HG02840 (cell line): ENCODE data around the gene DIPK1A.
"Not testable (repeated sequence)": the region's sequence is repeated elsewhere in the genome, so short reads cannot be mapped to it uniquely, and the experiment has no call there.

Experiments
- ATAC-seq: cut with Tn5 transposase; IDR thresholded peaks from one replicate; pipeline ENCODE4 v1.9.1; 2021; ENCODE audit warnings: mild to moderate bottlenecking, moderate library complexity, moderate number of reproducible peaks; ENCODE audit not compliant: unreplicated experiment, low FRiP score

The DIPK1A gene

GRCh38 chr1:92923664-92924063 is 37.6 kb downstream of the DIPK1A start:
- ATAC-seq, result no peak

DNA sequence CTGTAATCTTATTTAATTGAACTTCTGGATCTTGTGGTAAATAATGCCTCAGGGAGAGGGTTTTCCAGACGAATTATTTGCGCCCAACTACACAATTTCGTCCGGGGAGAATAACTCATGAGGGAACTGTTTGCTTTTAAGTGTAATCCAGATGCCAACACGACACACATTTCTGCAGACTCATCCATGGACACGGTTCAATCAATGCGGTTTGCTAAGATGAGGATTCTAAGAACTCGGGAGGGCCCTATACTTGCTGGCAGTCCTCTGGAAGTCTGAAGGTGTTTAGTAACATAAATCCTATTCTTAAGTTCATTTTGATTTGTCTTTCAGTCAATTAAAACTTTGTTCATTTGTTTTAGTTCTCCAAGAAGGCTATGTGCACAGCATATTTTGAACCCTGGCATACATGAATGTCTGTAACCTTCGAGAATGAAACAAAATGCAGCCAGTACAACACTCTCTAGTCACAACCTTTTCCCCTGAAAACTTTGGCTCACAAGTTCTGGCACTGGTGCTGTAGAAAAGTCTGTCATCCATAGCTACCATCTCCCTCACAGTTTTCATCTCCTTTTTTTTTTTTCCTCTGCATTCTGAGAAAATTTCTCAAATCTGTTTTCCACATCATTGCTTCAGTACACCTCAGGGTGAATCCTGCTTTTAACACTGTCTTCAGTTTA is 38.8 kb downstream of the DIPK1A start:
- ATAC-seq, result no peak

GRCh38 chr1:92921031-92922023 is 39.9 kb downstream of the DIPK1A start:
- no peak for ATAC-seq

DNA sequence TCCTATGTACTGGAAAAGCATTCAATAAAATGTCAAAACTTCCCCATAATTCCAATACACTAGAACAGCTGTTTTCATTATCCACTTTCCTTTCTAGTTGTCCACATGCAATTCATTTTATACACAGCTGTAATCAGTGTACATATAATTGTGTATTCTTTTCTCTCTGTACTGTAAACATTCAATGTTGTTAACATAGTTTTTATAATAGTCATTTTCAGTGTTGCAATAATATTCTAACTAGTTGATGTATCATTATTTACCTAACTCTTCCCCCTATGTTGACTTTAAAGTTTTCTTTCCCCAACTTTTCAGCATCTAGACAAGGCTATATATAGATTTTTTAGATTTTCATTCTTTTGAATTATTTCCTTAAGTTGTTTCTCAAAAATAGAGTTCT is 44.4 kb downstream of the DIPK1A start:
- no peak for ATAC-seq

DNA sequence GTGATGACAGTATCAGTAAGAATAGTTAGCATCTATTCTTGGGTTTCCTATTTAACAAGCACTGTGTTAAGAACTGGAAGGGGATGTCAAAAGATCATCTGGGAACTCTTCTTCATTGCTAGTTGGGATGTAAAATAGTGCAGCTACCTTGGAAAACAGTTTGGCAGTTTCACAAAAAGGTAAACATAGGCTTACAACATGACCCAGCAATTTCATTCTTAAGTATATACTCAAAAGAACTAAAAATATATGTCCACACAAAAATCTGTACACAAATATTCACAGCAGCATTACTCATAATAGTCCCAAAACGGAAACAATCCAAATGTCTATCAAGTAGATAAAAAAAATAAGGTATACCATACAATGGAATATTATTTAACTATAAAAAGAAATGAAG is 45.7 kb downstream of the DIPK1A start:
- no peak for ATAC-seq

DNA sequence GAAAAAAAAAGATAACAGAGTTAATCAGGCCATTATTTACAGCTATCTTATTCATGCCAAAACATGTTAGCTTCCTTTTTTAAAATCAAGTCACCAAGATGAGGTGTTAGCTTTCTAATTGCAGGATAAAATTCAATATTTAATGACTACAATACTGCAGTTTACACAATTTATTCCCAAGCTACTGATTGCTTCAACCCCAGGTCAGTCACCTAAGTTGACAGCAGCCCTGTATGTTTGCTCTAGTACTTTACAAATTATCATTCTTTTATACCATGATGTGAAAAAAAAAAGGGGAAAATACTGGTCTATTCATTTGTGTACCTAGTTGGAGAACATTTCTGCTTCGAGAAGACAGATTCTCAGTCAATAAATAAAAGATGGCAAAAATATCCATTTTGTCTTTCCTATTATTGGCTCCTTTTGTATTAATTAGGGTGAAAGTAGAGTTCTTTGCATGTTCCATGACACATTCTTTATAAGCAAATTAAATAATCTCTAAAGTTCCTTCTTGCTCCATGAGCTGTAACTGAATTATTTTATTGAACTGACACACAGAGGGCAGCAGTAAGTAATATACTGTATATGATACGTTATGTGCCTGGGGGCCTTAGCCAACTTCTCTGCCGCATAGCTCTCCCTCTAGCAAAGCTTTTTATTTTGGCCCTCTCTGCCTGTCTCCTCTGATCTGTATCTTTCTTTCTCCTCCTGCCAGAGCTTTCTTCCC is 48.0 kb downstream of the DIPK1A start:
- no peak for ATAC-seq

GRCh38 chr1:92910081-92910480 is 51.2 kb downstream of the DIPK1A start:
- ATAC-seq, result no peak

- no peak for ATAC-seq
These were observed 51.9 kb downstream of the DIPK1A start for GRCh38 chr1:92909321-92909720.

DNA sequence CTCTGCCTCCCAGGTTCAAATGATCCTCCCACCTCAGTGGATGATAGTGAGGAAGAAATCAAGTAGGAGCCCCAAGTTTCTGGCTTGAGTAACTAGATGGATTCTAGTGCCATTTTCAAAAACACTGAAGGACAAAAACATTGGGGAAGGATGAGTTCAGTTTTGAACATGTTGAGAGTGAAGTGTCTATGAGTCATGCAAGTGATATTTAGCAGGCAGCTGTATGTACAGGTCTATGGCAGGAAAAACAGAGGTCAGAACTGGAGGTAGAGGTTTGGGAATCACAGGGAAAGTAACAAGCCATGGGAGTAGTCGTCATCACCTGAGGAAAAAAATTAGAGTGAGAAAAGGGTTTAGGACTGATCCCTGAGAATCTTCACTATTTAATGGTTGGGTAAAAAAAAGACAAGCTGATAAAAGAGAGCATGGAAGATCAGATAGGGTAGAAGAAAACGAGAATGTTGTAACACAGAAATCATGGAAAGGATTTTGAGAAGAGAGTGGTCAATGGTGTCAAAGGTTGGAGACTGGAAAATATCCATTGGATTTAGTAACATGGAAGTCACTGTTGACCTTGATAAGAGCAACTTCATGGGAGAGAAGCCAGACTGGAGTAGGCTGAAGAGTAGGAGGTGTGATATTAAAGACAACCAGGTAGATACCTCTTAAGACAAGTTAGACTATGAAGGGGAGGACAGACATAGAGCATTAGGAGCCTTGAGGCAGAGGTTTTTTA is 53.1 kb downstream of the DIPK1A start:
- ATAC-seq, result no peak

GRCh38 chr1:92903765-92904164 is 57.5 kb downstream of the DIPK1A start:
- no peak for ATAC-seq

- no peak for ATAC-seq
These were observed 58.9 kb downstream of the DIPK1A start for GRCh38 chr1:92902406-92902744.

DNA sequence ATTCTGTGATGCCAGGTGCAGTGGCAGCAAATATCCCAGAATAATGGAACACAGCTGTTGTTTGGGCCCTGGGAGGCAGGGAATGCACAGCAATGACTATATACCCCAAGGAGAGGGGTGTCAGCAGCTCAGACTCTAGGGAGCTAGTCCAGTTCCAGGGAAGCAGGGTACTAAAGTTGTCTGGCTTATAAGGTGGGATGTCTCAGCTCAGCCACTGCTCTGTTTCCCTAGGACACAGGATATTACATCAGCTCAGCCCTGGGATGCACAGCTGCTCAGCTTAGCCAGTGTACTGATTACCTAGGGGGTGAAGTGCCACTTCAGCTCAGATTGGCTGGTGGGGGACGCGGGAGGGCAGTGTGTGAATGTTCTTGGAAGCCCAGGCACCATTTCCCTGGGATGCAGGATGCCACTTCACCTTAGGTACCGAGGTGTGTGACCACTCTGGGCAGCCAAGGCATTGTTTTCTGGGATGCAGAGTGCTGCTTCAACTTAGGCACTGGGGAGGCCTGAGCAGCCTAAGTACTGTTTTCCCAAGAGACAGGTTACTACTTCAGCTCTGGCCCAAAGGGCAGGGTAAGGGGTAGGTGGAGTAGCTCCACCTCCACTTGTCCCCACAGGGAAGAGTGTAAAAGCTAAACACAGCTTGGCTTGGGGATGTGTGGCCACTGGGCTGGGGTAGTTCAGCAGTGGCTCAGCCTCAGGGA is 59.4 kb downstream of the DIPK1A start:
- no peak for ATAC-seq

GRCh38 chr1:92901126-92901525 is 60.1 kb downstream of the DIPK1A start:
- ATAC-seq, result no peak

DNA sequence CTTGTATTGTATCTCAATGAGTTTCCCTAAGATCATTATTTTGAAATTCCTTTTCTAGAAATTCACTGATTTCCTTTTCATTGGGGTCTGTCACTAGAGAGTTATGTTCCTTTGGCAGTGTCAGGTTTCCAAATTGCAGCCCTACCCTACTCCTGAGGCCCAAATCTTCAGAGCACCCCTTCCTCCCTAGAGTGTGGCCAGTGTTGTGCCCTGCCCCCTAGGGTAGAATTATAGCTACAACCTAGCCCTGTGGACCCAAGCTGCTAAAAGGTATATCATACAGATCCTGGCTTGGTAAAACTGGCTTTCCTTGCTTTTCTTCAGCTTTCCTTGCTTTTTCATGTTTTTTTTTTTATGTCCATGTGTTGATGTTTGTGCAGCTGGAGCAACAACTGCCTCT is 60.7 kb downstream of the DIPK1A start:
- no peak for ATAC-seq

DNA sequence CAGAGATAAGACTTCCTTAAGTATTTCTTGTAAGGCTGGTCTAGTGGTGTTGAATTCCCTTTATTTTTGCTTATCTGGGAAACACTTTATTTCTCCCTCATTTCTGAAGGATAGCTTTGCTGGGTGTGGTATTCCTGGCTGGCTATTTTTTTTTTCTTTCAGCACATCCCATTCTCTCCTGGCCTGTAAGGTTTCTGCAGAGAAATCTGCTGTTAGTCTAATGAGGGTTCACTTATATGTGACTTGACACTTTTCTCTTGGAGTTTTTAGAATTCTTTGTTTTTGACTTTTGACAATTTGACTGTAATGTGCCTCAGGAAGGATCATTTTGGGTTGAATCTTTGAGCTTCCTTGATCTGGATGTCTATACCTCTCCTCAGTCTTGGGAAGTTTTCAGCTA is 61.5 kb downstream of the DIPK1A start:
- ATAC-seq, result no peak

- not testable (repeated sequence) for ATAC-seq
These were observed 63.2 kb downstream of the DIPK1A start for GRCh38 chr1:92898053-92898452.

DNA sequence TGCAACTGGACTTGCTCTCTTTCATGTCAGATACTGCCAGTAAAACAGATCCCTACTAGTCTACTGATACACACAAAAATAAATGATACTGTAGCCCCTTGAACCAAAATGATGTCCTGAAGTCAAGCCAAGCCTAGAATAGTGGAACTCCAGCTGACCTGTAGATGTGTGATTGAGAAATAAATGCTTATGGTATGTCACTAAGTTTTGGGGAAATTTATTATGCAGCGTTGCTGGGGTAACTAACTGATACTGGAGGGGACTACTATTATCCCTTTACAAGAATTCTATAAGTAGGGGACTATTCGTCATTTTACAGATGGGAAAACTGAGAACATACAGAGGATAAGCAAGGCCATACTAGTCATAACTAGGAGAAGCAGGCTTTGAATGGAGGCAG is 73.8 kb downstream of the DIPK1A start:
- ATAC-seq, result no peak

- no peak for ATAC-seq
These were observed 74.3 kb downstream of the DIPK1A start for GRCh38 chr1:92886886-92887419.

DNA sequence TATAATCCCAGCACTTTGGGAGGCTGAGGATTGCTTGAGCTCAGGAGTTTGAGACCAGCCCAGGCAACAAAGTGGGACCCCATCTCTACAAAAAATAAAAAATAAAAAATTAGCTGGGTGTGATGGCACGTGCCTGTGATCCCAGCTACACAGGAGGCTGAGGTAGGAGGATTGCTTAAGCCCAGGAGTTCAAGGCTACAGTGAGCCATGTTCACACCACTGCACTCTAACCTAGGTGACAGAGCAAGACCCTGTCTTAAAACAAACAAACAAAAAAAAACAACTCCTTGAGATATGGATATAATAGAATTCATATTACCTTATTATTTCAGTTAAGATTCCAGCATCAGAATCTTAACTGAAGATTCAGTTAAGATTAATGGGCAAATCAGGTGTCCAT is 77.1 kb downstream of the DIPK1A start:
- ATAC-seq, result no peak

- no peak for ATAC-seq
These were observed 78.0 kb downstream of the DIPK1A start for GRCh38 chr1:92883297-92883696.
